Muscle of arm (tissue), 12 donors: ENCODE results near the gene SAGE1. TPM values are rescaled to one million over a fixed set of nuclear protein-coding genes. Genes with fewer than 3 reads are reported as not detected.

Source experiments
- polyA plus RNA-seq, 12 donors: library from polyadenylated mRNA; unstranded; fragments of 120-200 nt; gene quantifications; one replicate each; pipeline ENCODE4 v1.2.1, GENCODE V29; 2013; ENCODE audit not compliant: insufficient read length in 12 of 12

The SAGE1 gene
- polyA plus RNA-seq, 12 donors: not detected

Other genes starting within 250 kb of the SAGE1 start
- under 1 TPM in 4 of 12 donors, not detected in 8; 0.34 to 0.70 (median 0.58) TPM for gene CT45A1, start 180.1 kb upstream of the SAGE1 start, polyA plus RNA-seq
- gene CT45A3, start 125.5 kb upstream of the SAGE1 start, polyA plus RNA-seq: 1 to 10 TPM in 3 of 12 donors, under 1 TPM in 4, not detected in 5; 0.28 to 2.7 (median 0.45) TPM
- gene CT45A5, start 108.2 kb upstream of the SAGE1 start, polyA plus RNA-seq: 1 to 10 TPM in 1 of 12 donors, under 1 TPM in 1, not detected in 10; 0.44 to 1.8 TPM
- under 1 TPM in 2 of 12 donors, not detected in 10; 0.27 to 0.40 TPM for gene CT45A6, start 90.9 kb upstream of the SAGE1 start, polyA plus RNA-seq
- not detected for gene CT45A2, start 73.7 kb upstream of the SAGE1 start, polyA plus RNA-seq
- gene CT45A7, start 56.4 kb upstream of the SAGE1 start, polyA plus RNA-seq: 1 to 10 TPM in 1 of 12 donors, under 1 TPM in 1, not detected in 10; 0.75 to 1.7 TPM
- gene CT45A8, start 39.2 kb upstream of the SAGE1 start, polyA plus RNA-seq: not detected
- gene CT45A9, start 21.9 kb upstream of the SAGE1 start, polyA plus RNA-seq: not detected
- not detected for gene CT45A10, start 272 bp upstream of the SAGE1 start, polyA plus RNA-seq
- gene MMGT1, start 80.3 kb downstream of the SAGE1 start, polyA plus RNA-seq: 10 to 100 TPM in 11 of 12 donors, not detected in 1; 18.3 to 23.6 (median 20.5) TPM
- 10 to 100 TPM in 3 of 12 donors, 1 to 10 TPM in 8, not detected in 1; 8.3 to 11.9 (median 9.6) TPM for gene SLC9A6, start 91.7 kb downstream of the SAGE1 start, polyA plus RNA-seq